ENCODE results near the gene SMIM7. TPM values are rescaled to one million over a fixed set of nuclear protein-coding genes. Genes with fewer than 3 reads are reported as not detected.
"Not testable (repeated sequence)": the region's sequence is repeated elsewhere in the genome, so short reads cannot be mapped to it uniquely, and the experiment has no call there.

SMIM7 gene
- total and polyA plus RNA-seq, 5 donors from 2014 or later, result 61.5 to 73.1 (median 66.8) TPM

DNA sequence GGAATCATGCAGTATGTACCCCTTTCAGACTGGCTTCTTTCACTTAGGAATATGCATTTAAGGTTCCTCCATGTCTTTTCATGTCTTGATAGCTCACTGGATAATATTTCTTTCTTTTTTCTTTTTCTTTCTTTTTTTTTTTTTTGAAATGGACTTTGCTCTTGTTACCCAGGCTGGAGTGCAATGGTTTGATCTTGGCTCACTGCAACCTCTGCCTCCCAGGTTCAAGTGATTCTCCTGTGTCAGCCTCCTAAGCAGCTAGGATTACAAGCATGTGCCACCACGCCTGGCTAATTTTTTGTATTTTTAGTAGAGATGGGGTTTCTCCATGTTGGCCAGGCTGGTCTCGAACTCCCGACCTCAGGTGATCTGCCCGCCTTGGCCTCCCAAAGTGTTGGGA is 8.8 kb upstream of the SMIM7 start:
- H3K36me3 ChIP-seq (ENCODE audit: control insufficient read depth, insufficient read depth, low read length); H3K36me3 Mint-ChIP-seq; H3K27ac Mint-ChIP-seq; H3K4me1 ChIP-seq (ENCODE audit: control insufficient read depth, insufficient read depth, low read length, poor library complexity, severe bottlenecking); H3K27ac ChIP-seq (ENCODE audit: insufficient read depth, low read length, poor library complexity, severe bottlenecking); H3K9me3 Mint-ChIP-seq; H3K27me3 Mint-ChIP-seq; H3K27me3 ChIP-seq (ENCODE audit: control insufficient read depth, insufficient read depth, low read length); DNase-seq; H3K4me3 ChIP-seq (ENCODE audit: low read depth, low read length); ATAC-seq (ENCODE audit: low read depth in 2 of 2); H3K4me3 Mint-ChIP-seq; H3K9me3 ChIP-seq (ENCODE audit: control insufficient read depth in 2 of 2, low read length in 2 of 2): not testable (repeated sequence)
- H3K4me1 Mint-ChIP-seq, result peaks cover 0 to 11% (median 5%) of the 10 kb centered on the region in 4 donors

DNA sequence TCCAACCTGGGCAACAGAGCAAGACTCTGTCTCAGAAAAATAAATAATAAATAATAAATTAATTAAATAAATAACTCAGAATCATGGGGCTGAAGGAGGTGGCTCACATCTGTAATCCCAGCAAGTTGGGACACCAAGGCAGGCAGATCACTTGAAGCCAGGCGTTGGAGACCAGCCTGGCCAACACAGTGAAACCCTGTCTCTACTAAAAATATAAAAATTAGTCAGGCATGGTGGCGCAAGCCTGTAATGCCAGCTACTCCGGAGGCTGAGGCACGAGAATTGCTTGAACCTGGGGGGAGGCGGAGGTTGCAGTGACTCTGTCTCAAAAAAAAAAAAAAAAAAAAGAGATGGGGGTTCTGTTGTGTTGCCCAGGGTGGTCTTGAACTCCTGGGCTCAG is 8.2 kb upstream of the SMIM7 start:
- no peak overlapping the region for H3K27ac Mint-ChIP-seq
- peaks cover 0 to 13% (median 7%) of the 10 kb centered on the region in 4 donors for H3K4me1 Mint-ChIP-seq
- Histone ChIP-seq H3K27ac (ENCODE audit: insufficient read depth, low read length, poor library complexity, severe bottlenecking) (no peak overlapping the region), H3K36me3 (ENCODE audit: control insufficient read depth, insufficient read depth, low read length) (no peaks in the 10 kb centered on the region), H3K27me3 (ENCODE audit: control insufficient read depth, insufficient read depth, low read length) (no peaks in the 10 kb centered on the region), H3K4me3 (ENCODE audit: low read depth, low read length) (no peak overlapping the region), H3K9me3 (ENCODE audit: control insufficient read depth in 2 of 2, low read length in 2 of 2) (no peaks in the 10 kb centered on the region), H3K4me1 (ENCODE audit: control insufficient read depth, insufficient read depth, low read length, poor library complexity, severe bottlenecking) (no peaks in the 10 kb centered on the region)
- ATAC-seq (ENCODE audit: low read depth in 2 of 2), result no peak
- H3K27me3 Mint-ChIP-seq, result no peaks in the 10 kb centered on the region
- H3K36me3 Mint-ChIP-seq, result peaks cover 4% of the 10 kb centered on the region
- no peaks in the 10 kb centered on the region for H3K9me3 Mint-ChIP-seq
- no peak overlapping the region for H3K4me3 Mint-ChIP-seq
- no peak for DNase-seq

DNA sequence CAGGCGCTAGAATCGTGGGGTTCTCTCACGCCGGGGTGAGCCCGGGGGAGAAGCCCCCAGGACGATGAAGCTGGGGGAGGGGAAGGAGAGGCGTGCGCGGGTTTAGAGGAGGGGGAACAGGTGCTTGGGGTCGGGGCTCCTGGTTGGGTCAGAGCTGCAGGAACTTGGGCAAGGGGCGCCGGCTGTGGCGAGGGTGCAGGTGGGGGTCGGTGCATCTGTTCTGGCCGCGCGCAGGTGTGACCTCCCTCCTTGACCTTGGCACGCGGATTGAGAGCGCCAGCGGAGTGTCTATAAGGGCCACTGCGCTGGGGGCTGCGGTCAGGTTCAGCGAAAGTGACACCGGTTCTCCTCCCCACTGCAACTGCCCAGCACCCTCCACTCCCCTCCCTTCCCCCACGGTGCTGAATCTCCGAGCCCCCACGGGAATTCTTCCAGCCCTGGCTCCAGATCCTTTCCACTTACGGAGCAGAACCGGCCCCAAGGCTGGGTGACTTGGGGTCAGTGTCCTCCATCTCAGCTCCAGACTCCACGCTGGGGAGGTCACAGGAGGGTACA is 1.6 kb upstream of the SMIM7 start:
- Mint-ChIP-seq H3K4me3 (peak overlapping the region; percentile 85 to 96 (median 92)), H3K27ac (peak overlapping the region in 2 of 3 donors; percentile 72 to 79), H3K4me1 (peaks cover 11 to 57% (median 33%) of the 10 kb centered on the region in 4 donors), H3K27me3 (peaks cover 6% of the 10 kb centered on the region), H3K9me3 (no peaks in the 10 kb centered on the region), H3K36me3 (peaks cover 14% of the 10 kb centered on the region)
- Histone ChIP-seq H3K36me3 (ENCODE audit: control insufficient read depth, insufficient read depth, low read length) (peaks cover 22% of the 10 kb centered on the region), H3K9me3 (ENCODE audit: control insufficient read depth in 2 of 2, low read length in 2 of 2) (no peaks in the 10 kb centered on the region), H3K27ac (ENCODE audit: insufficient read depth, low read length, poor library complexity, severe bottlenecking) (no peak overlapping the region), H3K4me1 (ENCODE audit: control insufficient read depth, insufficient read depth, low read length, poor library complexity, severe bottlenecking) (peaks cover 42% of the 10 kb centered on the region), H3K27me3 (ENCODE audit: control insufficient read depth, insufficient read depth, low read length) (no peaks in the 10 kb centered on the region), H3K4me3 (ENCODE audit: low read depth, low read length) (peak overlapping the region; percentile 40)
- DNase-seq, result peak in 1 of 3 donors; percentile 15
- ATAC-seq (ENCODE audit: low read depth in 2 of 2), result no peak

DNA sequence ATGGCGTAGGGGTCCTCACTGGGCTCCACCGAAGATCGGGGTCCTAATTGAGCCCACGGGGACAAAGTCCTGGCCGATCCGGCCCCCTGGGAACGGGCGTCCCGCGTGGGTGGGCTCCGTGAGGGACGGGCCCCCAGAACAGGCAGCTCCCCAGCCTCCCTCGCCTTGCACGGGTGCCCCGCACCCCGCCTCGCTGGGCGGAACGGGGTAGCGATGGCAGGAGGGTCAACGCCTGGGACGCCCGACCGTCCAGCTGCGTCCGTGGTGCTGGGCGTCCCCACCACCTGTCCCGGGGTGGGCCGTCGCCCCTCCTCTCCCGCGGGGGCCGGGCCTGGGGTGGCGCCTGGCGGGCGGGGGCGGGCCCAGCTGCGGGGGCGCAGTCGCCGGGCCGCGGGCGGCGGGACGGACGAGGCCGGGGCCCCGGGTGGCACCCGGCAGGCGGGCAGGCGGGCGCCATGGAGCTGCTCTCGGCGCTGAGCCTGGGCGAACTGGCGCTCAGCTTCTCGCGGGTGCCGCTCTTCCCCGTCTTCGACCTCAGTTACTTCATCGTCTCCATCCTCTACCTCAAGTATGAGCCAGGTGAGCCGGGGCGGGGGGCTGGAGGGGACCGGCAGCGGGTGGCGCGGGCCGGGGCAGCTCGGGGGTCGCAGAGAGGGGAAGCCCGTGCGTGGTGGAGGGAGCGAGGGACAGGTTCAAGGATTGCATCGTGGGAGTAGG is 977 bp upstream of the SMIM7 start, which contains the start of gene TMEM38A:
Gene TMEM38A (plus strand): TSS at position 377 of the 717 bp plus-strand sequence. CDS start 79 bp downstream, at position 456.
- Mint-ChIP-seq H3K36me3 (peaks cover 14% of the 10 kb centered on the region), H3K27ac (peak within 1 kb of the TSS; percentile 85 to 100 (median 97)), H3K27me3 (peaks cover 6% of the 10 kb centered on the region), H3K4me1 (peaks cover 11 to 63% (median 35%) of the 10 kb centered on the region in 4 donors), H3K9me3 (no peaks in the 10 kb centered on the region), H3K4me3 (peak within 1 kb of the TSS; percentile 96 to 99 (median 99))
- Histone ChIP-seq H3K27ac (ENCODE audit: insufficient read depth, low read length, poor library complexity, severe bottlenecking) (peak within 1 kb of the TSS; percentile 92), H3K36me3 (ENCODE audit: control insufficient read depth, insufficient read depth, low read length) (peaks cover 28% of the 10 kb centered on the region), H3K27me3 (ENCODE audit: control insufficient read depth, insufficient read depth, low read length) (no peaks in the 10 kb centered on the region), H3K4me1 (ENCODE audit: control insufficient read depth, insufficient read depth, low read length, poor library complexity, severe bottlenecking) (peaks cover 42% of the 10 kb centered on the region), H3K9me3 (ENCODE audit: control insufficient read depth in 2 of 2, low read length in 2 of 2) (no peaks in the 10 kb centered on the region), H3K4me3 (ENCODE audit: low read depth, low read length) (peak within 1 kb of the TSS; percentile 80)
- no peak for ATAC-seq (ENCODE audit: low read depth in 2 of 2)
- peak; percentile 22 to 54 (median 27) for DNase-seq

DNA sequence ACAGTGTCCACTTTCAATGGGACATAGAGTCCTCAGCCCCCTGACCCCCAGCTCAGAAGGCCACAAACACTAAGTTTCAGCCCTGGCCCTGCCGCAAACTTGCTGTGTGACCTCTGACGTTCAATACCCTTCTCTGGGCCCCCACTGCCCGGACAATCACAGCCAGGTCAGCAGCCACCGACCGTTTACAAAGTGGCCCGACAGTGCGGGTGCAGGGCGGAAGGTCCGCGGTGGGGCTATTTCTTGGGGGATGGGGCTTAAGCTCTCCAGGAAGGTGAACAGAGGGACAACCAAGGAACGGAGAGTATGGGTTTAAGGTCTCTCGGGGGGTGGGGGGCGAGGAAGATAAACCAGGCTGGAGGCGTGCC is 496 bp downstream of the SMIM7 start:
- Mint-ChIP-seq H3K27me3 (peaks cover 6% of the 10 kb centered on the region), H3K27ac (peak overlapping the region; percentile 85 to 100 (median 97)), H3K9me3 (no peaks in the 10 kb centered on the region), H3K4me3 (peak overlapping the region; percentile 95 to 99 (median 99)), H3K4me1 (peaks cover 11 to 70% (median 38%) of the 10 kb centered on the region in 4 donors), H3K36me3 (peaks cover 10% of the 10 kb centered on the region)
- H3K4me3 ChIP-seq (ENCODE audit: low read depth, low read length), result peak overlapping the region; percentile 73
- peak overlapping the region; percentile 92 for H3K27ac ChIP-seq (ENCODE audit: insufficient read depth, low read length, poor library complexity, severe bottlenecking)
- peaks cover 41% of the 10 kb centered on the region for H3K36me3 ChIP-seq (ENCODE audit: control insufficient read depth, insufficient read depth, low read length)
- no peaks in the 10 kb centered on the region for H3K9me3 ChIP-seq (ENCODE audit: control insufficient read depth in 2 of 2, low read length in 2 of 2)
- ATAC-seq (ENCODE audit: low read depth in 2 of 2), result no peak
- peaks cover 42% of the 10 kb centered on the region for H3K4me1 ChIP-seq (ENCODE audit: control insufficient read depth, insufficient read depth, low read length, poor library complexity, severe bottlenecking)
- no peaks in the 10 kb centered on the region for H3K27me3 ChIP-seq (ENCODE audit: control insufficient read depth, insufficient read depth, low read length)
- no peak for DNase-seq

DNA sequence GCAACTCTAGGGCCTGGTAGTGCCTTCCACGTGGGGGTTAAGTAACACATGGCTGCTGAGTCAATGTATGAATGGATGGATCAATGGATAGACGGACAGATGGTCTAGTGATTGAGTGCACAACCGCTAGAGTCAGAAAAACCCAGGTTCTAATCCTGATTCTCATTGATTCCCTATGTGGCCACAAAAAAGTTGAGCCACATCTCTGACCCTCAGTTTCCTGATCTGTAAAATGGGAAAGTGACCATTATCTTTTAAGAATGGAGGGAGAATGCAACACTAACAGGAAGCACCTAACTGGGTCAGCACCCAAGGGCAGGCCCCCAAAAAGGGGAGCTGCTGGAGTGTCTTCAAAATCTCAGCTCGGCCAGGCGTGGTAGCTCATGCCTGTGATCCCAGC is 2.6 kb downstream of the SMIM7 start:
- no peak overlapping the region for H3K4me3 ChIP-seq (ENCODE audit: low read depth, low read length)
- Mint-ChIP-seq H3K27me3 (peaks cover 6% of the 10 kb centered on the region), H3K4me3 (peak overlapping the region in 3 of 4 donors; percentile 43 to 70 (median 69)), H3K4me1 (peaks cover 16 to 66% (median 30%) of the 10 kb centered on the region in 4 donors), H3K27ac (peak overlapping the region in 1 of 3 donors; percentile 97), H3K36me3 (peaks cover 16% of the 10 kb centered on the region), H3K9me3 (no peaks in the 10 kb centered on the region)
- peaks cover 42% of the 10 kb centered on the region for H3K4me1 ChIP-seq (ENCODE audit: control insufficient read depth, insufficient read depth, low read length, poor library complexity, severe bottlenecking)
- no peaks in the 10 kb centered on the region for H3K9me3 ChIP-seq (ENCODE audit: control insufficient read depth in 2 of 2, low read length in 2 of 2)
- DNase-seq (no peak), ATAC-seq (ENCODE audit: low read depth in 2 of 2) (no peak)
- H3K27me3 ChIP-seq (ENCODE audit: control insufficient read depth, insufficient read depth, low read length), result no peaks in the 10 kb centered on the region
- H3K36me3 ChIP-seq (ENCODE audit: control insufficient read depth, insufficient read depth, low read length), result peaks cover 61% of the 10 kb centered on the region
- H3K27ac ChIP-seq (ENCODE audit: insufficient read depth, low read length, poor library complexity, severe bottlenecking), result no peak overlapping the region

DNA sequence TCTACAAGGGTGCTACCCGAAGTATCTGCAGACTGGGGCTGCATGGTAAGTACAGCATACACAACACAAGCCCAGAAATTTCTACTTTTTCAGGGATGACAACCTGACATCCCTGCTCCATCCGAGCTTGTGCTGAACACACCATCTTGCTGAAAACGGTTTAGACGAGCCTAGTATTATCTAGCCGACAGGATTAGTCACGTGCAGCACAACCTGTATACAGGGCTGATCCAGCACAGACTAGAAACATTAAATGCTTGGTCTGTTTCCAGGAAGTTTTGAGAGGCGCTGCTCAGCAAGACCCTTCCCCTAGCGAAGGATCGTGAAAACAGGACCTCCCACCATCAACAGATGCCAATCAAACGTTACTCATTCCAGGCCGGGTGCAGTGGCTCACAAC is 4.2 kb downstream of the SMIM7 start:
- H3K27ac Mint-ChIP-seq, result peak overlapping the region in 1 of 3 donors; percentile 20
- no peak for DNase-seq
- Histone ChIP-seq H3K9me3 (ENCODE audit: control insufficient read depth in 2 of 2, low read length in 2 of 2) (no peaks in the 10 kb centered on the region), H3K27me3 (ENCODE audit: control insufficient read depth, insufficient read depth, low read length) (no peaks in the 10 kb centered on the region), H3K27ac (ENCODE audit: insufficient read depth, low read length, poor library complexity, severe bottlenecking) (no peak overlapping the region), H3K4me3 (ENCODE audit: low read depth, low read length) (no peak overlapping the region), H3K36me3 (ENCODE audit: control insufficient read depth, insufficient read depth, low read length) (peaks cover 77% of the 10 kb centered on the region), H3K4me1 (ENCODE audit: control insufficient read depth, insufficient read depth, low read length, poor library complexity, severe bottlenecking) (peaks cover 30% of the 10 kb centered on the region)
- peak overlapping the region in 1 of 4 donors; percentile 35 for H3K4me3 Mint-ChIP-seq
- ATAC-seq (ENCODE audit: low read depth in 2 of 2), result no peak
- H3K4me1 Mint-ChIP-seq, result peaks cover 12 to 54% (median 26%) of the 10 kb centered on the region in 4 donors
- no peaks in the 10 kb centered on the region for H3K27me3 Mint-ChIP-seq
- H3K9me3 Mint-ChIP-seq, result no peaks in the 10 kb centered on the region
- H3K36me3 Mint-ChIP-seq, result peaks cover 29% of the 10 kb centered on the region
